Stimulated activated CD8-positive, alpha-beta memory T cell treated with anti-CD3 and anti-CD28 coated beads, Interleukin-12 subunit alpha, Interleukin-12 subunit beta, amount 100 ng/mL, for 4 hours (primary cell): ENCODE measurements around the gene SLC35E2B.
A peak's percentile ranks its signal among the peaks of the same experiment; 100 is the strongest.
"Not testable (repeated sequence)": the region's sequence is repeated elsewhere in the genome, so short reads cannot be mapped to it uniquely, and the experiment has no call there.

Experiments
- DNase-seq: peaks from one replicate; pipeline ENCODE4 v3.0.0-alpha.2; 2020; ENCODE audit warnings: low read depth

SLC35E2B gene

DNA sequence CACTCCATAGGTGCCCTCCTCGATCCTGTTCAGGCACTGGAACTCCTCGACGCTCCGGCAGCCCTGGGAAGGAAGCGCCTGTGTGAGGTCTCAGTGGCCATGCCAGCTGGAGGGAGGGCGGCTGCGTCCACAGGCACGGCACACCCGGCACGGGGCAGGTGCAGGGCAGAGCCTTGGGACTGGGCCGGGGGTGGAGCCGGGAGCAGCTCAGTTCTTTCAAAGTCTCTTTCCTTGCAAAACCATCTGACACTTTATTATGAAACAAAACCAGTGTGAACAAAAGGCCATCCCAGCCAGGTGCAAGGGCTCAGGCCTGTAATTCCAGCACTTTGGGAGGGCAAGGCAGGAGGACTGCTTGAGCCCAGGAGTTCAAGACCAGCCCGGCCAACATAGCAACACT lies 54.1 kb downstream of the SLC35E2B start:
- DNase-seq = not testable (repeated sequence)

GRCh38 chr1:1637479-1637875 lies 55.1 kb downstream of the SLC35E2B start:
- DNase-seq = not testable (repeated sequence)

- DNase-seq = not testable (repeated sequence)
Observed at GRCh38 chr1:1636621-1637478, 55.7 kb downstream of the SLC35E2B start.

DNA sequence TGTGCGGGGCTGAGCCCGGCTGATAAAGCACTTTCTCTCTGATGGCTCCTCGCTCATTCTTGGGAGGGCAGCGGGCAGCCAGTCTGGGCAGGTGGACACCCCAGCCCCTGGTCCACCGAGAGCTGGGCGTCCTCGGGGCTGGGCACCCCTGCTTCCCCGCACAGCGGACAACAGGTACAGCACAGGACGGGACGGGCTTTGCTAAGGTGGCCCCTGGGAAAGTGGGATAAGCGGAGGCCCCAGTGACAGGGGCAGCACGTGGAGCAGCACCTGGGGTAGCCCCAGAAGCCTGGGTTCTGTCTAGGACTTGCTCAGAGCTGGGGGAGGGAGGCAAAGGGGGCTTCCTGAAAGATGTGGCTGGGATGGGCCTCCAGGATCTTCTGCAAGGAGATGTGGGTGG lies 58.0 kb downstream of the SLC35E2B start:
- not testable (repeated sequence) for DNase-seq

DNA sequence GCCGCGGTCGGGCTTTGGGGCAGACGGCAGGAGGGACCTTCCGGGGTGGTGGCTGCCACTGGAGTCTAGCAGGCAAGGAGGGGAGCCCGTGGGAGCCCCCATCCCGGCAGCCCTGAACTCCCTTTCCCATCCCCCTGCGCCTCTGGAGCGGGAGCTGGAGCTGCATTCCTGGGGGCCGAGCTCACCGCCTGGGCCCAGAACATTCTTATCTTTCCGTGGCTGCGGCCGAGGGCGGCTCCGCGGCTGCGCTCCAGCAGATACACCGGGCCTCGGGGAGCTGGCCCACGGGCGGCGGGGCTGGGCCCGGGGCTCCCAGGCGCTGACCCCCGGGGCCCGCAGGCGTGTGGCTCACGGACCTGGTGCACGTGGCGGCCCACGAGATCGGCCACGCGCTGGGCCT lies 59.2 kb downstream of the SLC35E2B start:
- not testable (repeated sequence) for DNase-seq

DNA sequence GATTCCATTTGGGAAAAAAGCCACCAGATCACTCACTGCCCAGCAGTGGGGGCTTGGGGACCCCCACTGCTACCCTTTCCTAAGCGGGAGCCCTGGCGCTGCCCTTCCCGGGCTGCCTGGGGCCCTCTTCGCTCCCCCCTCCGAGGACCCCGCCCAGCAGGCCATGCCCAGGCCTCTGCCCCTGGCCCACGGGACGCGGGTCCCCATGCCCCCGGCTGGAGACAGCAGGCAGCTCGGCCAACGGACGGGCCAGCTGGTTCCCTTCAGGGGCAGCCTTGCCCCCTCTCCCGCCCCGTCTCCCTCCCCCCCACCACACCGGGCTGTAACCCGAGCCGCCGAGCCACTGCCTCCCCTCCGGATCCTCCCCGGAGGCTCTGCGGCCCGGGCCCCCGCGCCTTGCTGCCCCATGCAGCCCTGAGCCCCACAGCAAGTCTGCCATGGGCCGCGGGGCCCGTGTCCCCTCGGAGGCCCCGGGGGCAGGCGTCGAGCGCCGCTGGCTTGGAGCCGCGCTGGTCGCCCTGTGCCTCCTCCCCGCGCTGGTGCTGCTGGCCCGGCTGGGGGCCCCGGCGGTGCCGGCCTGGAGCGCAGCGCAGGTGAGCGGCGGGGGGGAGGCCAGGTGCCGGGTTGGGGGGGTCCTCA lies 60.7 kb downstream of the SLC35E2B start, which contains the start of gene MMP23B:
MMP23B (plus strand) TSS at position 392 of the 639 bp plus-strand sequence; CDS start at position 438, 46 bp downstream.
- no peak for DNase-seq

DNA sequence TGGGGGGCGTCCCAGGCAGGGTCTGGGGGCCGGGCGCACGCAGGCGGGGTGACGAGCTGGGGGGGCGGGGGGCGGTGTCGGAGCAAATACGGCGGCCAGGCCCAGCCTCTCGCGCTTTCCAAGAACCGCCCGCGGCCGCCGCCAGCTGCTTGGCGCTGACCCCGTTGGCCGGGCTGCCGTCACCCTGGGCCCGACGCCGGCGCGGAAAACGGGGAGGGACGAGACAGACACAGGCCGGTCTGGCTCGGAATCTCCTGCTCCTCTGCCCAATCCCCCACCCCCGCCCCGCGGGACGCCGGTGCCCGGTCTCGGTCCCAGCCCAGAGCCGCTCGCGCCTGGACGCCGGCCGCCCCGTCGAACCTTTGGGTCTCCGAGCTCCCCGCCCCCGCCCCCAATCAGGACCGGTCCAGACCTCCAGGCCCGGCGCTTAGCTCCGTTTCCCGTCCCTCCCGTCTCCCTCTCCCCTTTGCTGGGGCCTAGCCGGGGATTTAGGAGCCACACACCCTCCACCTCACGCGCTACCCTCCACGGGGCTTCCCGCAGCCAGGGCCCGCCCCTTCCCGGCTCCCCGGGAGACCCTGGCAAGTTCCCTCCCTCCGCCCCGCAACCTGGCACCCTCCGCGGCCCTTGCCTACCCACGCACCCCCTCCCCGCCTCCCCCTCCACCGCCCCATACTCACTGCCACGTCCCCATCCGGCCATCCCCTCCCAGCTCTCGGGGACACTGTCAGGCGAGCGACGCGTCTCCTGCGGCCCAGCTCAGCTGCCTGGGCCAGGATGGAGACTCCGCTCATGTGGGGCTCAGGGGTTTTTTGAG lies 61.4 kb downstream of the SLC35E2B start:
- DNase-seq = no peak

DNA sequence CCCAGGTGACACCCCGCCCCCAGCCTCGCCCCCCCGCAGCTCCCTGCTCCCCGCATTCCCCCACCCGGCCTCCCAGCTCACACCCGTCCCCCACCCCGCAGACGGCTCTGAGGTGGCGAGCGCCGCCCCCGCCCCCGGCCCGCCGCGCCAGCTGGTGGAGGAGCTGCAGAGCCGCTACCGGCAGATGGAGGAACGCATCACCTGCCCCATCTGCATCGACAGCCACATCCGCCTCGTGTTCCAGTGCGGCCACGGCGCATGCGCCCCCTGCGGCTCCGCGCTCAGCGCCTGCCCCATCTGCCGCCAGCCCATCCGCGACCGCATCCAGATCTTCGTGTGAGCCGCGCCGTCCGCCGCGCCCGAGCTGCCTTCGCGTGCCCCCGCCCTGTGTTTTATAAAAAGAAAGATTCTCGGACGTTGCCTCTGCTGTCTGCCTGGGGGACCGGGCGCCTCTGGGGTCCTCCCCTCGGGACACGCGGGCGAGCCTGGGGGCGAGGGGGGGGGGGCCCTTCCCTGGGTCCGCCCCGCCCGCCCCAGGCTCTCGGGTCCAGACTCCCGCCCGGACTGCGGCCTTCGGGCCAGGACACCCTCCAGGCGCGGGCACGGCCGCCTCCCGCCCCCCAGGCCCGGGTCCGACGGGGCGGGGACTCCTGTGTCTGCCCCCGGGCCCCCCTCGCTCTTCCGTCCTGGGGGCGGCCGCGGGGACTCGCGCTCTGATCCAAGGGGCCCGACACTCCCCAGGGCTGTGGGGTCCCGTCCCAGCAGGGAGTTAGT lies 62.2 kb downstream of the SLC35E2B start:
- peak; percentile 94 for DNase-seq

GRCh38 chr1:1629430-1630190 lies 63.0 kb downstream of the SLC35E2B start:
- DNase-seq = peak; percentile 80

GRCh38 chr1:1628754-1629429 lies 63.7 kb downstream of the SLC35E2B start:
- no peak for DNase-seq

DNA sequence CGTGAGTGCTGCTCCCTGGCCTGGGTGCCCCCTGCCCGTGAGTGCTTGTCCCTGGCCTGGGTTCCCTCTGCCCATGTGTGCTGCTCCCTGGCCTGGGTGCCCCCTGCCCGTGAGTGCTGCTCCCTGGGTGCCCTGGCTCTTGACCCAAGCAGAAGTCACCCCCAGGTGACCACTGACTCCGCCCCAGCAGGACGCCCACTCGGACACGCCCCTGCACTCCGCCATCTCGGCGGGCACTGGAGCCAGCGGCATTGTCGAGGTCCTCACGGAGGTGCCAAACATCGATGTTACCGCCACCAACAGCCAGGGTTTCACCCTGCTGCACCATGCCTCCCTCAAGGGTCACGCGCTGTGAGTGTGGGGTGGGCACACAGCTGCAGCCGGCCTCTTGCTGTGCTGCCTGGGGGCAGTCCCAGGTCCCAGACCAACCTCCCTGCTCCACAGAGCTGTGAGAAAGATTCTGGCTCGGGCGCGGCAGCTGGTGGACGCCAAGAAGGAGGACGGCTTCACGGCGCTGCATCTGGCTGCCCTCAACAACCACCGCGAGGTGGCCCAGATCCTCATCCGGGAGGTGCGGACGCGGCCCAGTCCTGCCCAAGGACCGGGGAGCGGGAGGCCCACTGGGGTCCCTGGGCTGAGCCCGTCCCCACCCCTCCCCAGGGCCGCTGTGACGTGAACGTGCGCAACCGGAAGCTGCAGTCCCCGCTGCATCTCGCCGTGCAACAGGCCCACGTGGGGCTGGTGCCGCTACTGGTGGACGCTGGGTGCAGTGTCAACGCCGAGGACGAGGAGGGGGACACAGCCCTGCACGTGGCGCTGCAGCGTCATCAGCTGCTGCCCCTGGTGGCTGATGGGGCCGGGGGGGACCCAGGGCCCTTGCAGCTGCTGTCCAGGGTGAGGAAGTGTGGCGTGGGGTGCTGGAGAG lies 64.5 kb downstream of the SLC35E2B start:
- DNase-seq = no peak

- no peak for DNase-seq
Observed at GRCh38 chr1:1627261-1627828, 65.2 kb downstream of the SLC35E2B start.

GRCh38 chr1:1626207-1627141 lies 66.1 kb downstream of the SLC35E2B start:
- no peak for DNase-seq

- DNase-seq = no peak
Observed at GRCh38 chr1:1625824-1626206, 66.8 kb downstream of the SLC35E2B start.

- no peak for DNase-seq
Observed at GRCh38 chr1:1625404-1625775, 67.2 kb downstream of the SLC35E2B start.

GRCh38 chr1:1624443-1625403 lies 67.9 kb downstream of the SLC35E2B start:
- DNase-seq = no peak
